Spinal cord (tissue), 10 donors: ENCODE data around the gene MPO. TPM values are rescaled to one million over a fixed set of nuclear protein-coding genes. Genes with fewer than 3 reads are reported as not detected.

Experiments used
- DNase-seq, 6 donors: peaks; one replicate each; pipeline versions ENCODE4 v3.0.0 to v3.0.0-alpha.2; 2013 to 2015; ENCODE audit warnings: low spot score in 6 of 6, low read depth in 4 of 6
- H3K27ac ChIP-seq: one replicate; pipeline ENCODE4 v1.5.1; 2013; ENCODE audit warnings: low read depth, low read length, control low read depth
- H3K27me3 ChIP-seq: one replicate; pipeline ENCODE4 v1.6.1; 2013; ENCODE audit warnings: low read length; ENCODE audit not compliant: control insufficient read depth, insufficient read depth
- H3K36me3 ChIP-seq: one replicate; pipeline ENCODE4 v1.6.1; 2013; ENCODE audit warnings: low read length; ENCODE audit not compliant: control insufficient read depth, insufficient read depth
- H3K4me1 ChIP-seq: one replicate; pipeline ENCODE4 v1.6.1; 2013; ENCODE audit warnings: low read length; ENCODE audit not compliant: control insufficient read depth, insufficient read depth
- H3K4me3 ChIP-seq: one replicate; pipeline ENCODE4 v1.5.1; 2013; ENCODE audit warnings: low read depth, low read length, control low read depth
- H3K9me3 ChIP-seq: one replicate; pipeline ENCODE4 v1.6.1; 2013; ENCODE audit warnings: low read length; ENCODE audit not compliant: control insufficient read depth, insufficient read depth
- WGBS: methylation state at CpG from one replicate; pipeline ENCODE4 v1.1.5; 2013; ENCODE audit warnings: missing lambda C conversion rate; ENCODE audit not compliant: insufficient coverage; 5-methylcytosine and 5-hydroxymethylcytosine counted together
- polyA plus RNA-seq, 2 donors: library from polyadenylated mRNA; unstranded; fragments of 120-200 nt; gene quantifications; one replicate each; pipeline ENCODE4 v1.2.1, GENCODE V29; 2013; ENCODE audit not compliant: insufficient read length in 2 of 2
- total RNA-seq, 2 donors: library from RNA; depleted of rRNA in 1 of 2; stranded (reverse); fragments of 120-200 nt in 1 of 2; fragments of >200 nt in 1 of 2; gene quantifications; one replicate each; pipeline versions ENCODE4 v1.2.3 to v1.2.4, GENCODE V29; 2013 to 2014
- donor health status: healthy.

MPO gene
- total and polyA plus RNA-seq, 4 donors = 1.9 to 71.2 (median 4.8) TPM

DNA sequence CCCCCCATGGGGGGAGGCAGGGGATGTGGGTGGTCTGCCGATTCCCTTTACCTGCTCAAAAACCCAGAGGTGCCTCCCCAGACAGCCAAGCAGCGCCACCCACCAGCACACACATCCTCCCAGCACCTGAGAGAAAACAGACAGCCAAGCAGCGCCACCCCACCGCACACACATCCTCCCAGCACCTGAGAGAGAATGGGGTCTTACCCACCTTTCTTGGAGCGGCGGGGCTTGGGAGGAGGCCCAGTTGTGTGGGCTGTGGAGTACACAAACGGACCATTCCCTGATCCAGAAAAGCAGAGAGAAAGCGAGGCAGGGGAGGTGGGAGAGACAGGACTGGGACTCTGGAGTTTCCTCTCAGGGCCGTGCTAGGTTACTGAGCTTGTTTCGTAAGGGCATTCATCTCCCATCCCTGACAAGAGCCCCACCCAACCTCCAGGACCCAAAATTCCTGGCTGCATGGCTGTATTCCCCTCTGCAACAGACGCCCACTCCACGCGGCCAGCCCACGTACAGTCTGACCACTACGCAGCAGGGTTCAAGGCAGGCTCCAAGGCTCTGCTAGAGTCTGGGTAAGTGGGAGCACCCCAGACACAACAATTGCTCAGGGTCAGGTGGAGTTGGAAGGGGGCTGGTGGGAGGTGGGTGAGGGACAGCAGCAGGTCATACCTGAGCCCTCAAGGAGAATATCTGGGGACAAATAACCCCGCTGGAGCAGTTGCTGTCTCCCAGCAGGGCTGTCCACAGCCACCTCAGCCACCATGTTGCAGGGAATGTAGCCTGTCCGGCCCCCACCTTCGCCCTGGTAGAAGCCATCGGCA, 25.6 kb upstream of the MPO start:
- Histone ChIP-seq H3K27me3 (no peaks in the 10 kb centered on the region), H3K9me3 (no peaks in the 10 kb centered on the region), H3K4me1 (peaks cover 15% of the 10 kb centered on the region), H3K36me3 (peaks cover 93% of the 10 kb centered on the region), H3K4me3 (no peak overlapping the region), H3K27ac (no peak overlapping the region)
- DNase-seq = no peak
- 92% methylated on average over 13 of the region's 19 CpGs for WGBS

- H3K36me3 ChIP-seq = peaks cover 88% of the 10 kb centered on the region
- H3K4me1 ChIP-seq = peaks cover 15% of the 10 kb centered on the region
- no peak overlapping the region for H3K4me3 ChIP-seq
- H3K27me3 ChIP-seq = no peaks in the 10 kb centered on the region
- no peak for DNase-seq
- no peaks in the 10 kb centered on the region for H3K9me3 ChIP-seq
- WGBS = 74% methylated on average over 7 of the region's 8 CpGs
- H3K27ac ChIP-seq = no peak overlapping the region
Measured at GRCh38 chr17:58305626-58306025, 24.9 kb upstream of the MPO start.

GRCh38 chr17:58304750-58305486, 24.2 kb upstream of the MPO start:
- WGBS = 94% methylated on average over 13 of the region's 14 CpGs
- peaks cover 81% of the 10 kb centered on the region for H3K36me3 ChIP-seq
- H3K27ac ChIP-seq = no peak overlapping the region
- no peaks in the 10 kb centered on the region for H3K9me3 ChIP-seq
- peaks cover 15% of the 10 kb centered on the region for H3K4me1 ChIP-seq
- no peak overlapping the region for H3K4me3 ChIP-seq
- no peaks in the 10 kb centered on the region for H3K27me3 ChIP-seq
- DNase-seq = no peak

DNA sequence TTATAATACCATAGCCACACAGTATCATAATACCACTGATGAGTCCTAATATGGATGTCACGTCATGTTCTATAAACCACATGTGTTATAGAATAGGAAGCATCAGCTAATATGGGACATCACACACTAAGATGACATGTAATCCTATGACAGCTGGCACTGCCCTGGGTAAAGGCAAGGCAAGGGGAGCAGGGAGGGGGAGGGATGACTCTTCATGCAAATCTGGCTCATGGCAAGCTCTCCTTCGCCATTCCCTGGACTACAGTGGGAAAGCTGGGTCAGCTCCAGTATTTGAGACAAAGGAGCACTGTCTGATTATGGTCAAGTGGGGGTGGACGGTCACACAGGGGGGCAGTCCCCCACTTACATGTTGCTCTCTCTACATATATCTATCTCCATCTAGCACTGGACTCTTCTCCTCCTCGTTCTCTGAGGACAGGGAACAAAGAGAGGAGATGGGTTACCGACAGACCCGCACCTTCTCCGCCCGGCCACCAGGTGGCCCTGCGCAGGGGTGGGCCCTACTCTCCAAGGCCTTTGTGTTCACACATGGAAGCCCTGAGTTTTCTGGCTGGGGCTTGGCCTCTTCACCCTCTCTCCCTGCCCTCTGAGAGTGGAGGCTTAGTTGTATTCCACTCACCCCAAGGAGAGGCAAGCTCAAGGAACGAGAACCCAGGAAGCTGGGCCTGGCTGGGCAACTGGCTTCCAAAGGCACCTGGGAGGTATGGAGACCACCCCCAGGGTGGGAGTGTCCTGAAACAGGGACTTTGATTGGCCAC, 23.4 kb upstream of the MPO start:
- H3K27me3 ChIP-seq = no peaks in the 10 kb centered on the region
- H3K4me1 ChIP-seq = peaks cover 15% of the 10 kb centered on the region
- H3K36me3 ChIP-seq = peaks cover 73% of the 10 kb centered on the region
- DNase-seq = no peak
- 58% methylated on average over 2 of the region's 10 CpGs for WGBS
- no peaks in the 10 kb centered on the region for H3K9me3 ChIP-seq
- no peak overlapping the region for H3K4me3 ChIP-seq
- no peak overlapping the region for H3K27ac ChIP-seq

DNA sequence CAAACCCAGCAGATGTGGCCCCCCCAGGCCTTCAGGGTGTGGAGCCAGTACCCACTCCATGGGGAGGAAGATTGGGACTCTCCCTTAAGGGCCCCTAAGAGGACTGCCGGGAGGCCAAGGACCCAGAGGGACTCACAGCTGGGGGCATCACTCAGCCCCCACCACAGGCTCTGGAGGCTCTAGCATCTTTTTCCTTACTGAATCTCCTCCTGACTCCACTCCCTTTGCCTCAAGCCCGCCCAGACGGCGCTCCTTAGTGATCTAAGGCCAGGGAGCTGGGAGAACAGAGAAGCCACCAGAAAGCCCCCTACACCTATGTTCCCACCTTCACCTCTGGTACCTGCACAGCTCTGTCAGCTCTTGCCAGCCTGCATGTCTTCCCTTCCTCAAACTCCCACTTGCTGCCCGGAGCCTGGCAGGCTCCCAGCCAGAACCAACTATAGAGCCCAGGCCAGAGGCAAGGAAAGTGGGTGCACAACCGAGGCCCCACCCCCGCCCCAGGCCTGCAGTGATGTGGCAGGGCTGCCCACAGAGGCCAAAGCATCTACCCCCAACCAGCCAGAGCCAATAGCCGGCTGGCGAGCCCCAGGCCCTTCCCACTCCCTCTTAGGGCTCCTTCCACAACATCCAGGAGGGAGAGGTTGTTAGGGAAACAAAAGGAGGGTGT, 22.3 kb upstream of the MPO start:
- Histone ChIP-seq H3K4me1 (peaks cover 15% of the 10 kb centered on the region), H3K4me3 (no peak overlapping the region), H3K9me3 (no peaks in the 10 kb centered on the region), H3K27me3 (no peaks in the 10 kb centered on the region), H3K27ac (no peak overlapping the region), H3K36me3 (peaks cover 62% of the 10 kb centered on the region)
- no peak for DNase-seq
- WGBS = 72% methylated on average over 6 of the region's 9 CpGs

- no peaks in the 10 kb centered on the region for H3K27me3 ChIP-seq
- no peak for DNase-seq
- H3K4me1 ChIP-seq = peaks cover 15% of the 10 kb centered on the region
- H3K36me3 ChIP-seq = peaks cover 55% of the 10 kb centered on the region
- no peak overlapping the region for H3K4me3 ChIP-seq
- no peaks in the 10 kb centered on the region for H3K9me3 ChIP-seq
- no peak overlapping the region for H3K27ac ChIP-seq
- WGBS = 94% methylated on average over 6 of the region's 9 CpGs
Measured at GRCh38 chr17:58302171-58302918, 21.6 kb upstream of the MPO start.

- Histone ChIP-seq H3K4me3 (no peak overlapping the region), H3K4me1 (peaks cover 15% of the 10 kb centered on the region), H3K27me3 (no peaks in the 10 kb centered on the region), H3K36me3 (peaks cover 48% of the 10 kb centered on the region), H3K9me3 (no peaks in the 10 kb centered on the region), H3K27ac (no peak overlapping the region)
- WGBS = 81% methylated on average over 10 of the region's 16 CpGs
- no peak for DNase-seq
Measured at GRCh38 chr17:58301504-58302150, 20.9 kb upstream of the MPO start.

DNA sequence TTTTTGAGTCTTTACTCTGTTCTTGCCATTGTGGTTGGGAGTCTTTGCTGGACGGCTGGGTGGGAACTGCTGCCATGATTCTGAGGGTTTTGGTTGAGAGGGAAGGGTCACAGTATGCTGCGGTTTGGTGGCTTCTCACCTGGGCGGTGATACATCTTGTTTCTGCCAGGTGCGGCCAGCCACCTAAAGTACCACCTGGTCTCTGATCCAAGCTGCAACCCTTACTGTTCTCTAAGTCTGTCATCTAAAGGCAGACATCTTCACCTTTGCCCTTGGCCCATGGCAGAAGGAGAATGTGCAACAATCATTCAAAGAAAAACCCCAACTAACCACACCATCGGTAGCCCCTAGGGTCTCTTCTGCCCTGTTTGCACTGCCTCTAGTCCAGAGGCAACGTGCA, 19.6 kb upstream of the MPO start:
- Histone ChIP-seq H3K36me3 (peaks cover 35% of the 10 kb centered on the region), H3K4me1 (peaks cover 15% of the 10 kb centered on the region), H3K4me3 (no peak overlapping the region), H3K27ac (no peak overlapping the region), H3K9me3 (no peaks in the 10 kb centered on the region), H3K27me3 (no peaks in the 10 kb centered on the region)
- no peak for DNase-seq
- WGBS = 85% methylated on average over 5 of the region's 6 CpGs
